Measurements from ENCODE around the gene PELI3. TPM values are rescaled to one million over a fixed set of nuclear protein-coding genes. Genes with fewer than 3 reads are reported as not detected.

Gene PELI3
- total and polyA plus RNA-seq, 10 of the 15 experiments (the other 5 are each of a cell fraction or from before 2014, with no cell fraction given): 0.14 to 1.5 (median 0.66) TPM

DNA sequence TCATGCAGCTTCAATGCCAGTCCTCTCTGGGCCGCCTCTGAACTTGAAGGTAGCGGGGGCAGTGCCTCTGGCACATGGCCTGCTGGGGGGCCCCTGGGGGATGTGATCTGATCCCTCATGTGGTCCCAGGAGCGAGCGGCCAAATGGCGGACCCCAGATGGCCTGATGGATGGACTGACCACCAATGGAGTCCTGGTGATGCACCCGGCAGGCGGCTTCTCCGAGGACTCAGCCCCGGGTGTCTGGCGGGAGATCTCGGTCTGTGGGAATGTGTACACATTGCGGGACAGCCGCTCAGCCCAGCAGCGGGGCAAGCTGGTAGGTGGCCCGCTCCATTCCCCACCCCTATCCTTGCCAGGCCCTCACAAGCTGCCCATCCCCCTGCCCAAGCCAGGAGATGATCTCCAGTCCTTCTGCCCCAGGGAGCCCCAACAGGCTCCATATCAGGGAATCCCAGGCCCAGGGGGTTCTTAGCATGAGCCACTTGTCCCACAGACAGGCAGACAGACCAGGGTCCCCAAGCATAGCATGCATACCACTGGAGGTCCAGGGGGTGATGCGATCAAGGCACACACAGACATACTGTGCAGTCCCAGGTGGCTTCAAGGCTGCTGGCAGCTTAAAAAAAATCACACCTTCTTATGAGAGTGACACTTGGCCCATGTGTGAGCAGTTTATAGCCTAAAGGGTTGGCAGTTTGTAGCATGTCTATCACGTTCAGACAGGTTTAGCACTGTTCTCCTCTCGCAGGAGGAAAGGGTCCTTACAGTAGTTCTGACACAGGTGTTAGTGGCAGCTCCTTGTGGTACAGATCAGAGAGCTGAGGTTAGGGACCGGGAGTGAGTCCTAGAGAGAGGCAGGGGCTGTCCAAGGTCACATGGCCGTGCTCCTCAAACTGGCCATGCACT lies 7.2 kb downstream of the PELI3 start:
- no peaks in the 10 kb centered on the region for H3K9me3 ChIP-seq (replicated peaks; ENCODE audit: control insufficient read depth, insufficient read depth, low read length)
- ATAC-seq (no peak), DNase-seq (ENCODE audit: low read depth, low spot score) (no peak), FAIRE-seq (no peak)
- ChIA-PET POLR2A (no interaction called here), CTCF (no interaction called here), RAD21 (ENCODE audit: unreplicated experiment) (no interaction called here), SMC1A (ENCODE audit: uncharacterized antibody, unreplicated experiment) (interaction anchor here (0.9 kb wide), 1 partner anchor 35 kb away, joined by 3 read pairs; the partner anchor contains the start of gene MRPL11)
- no TSS peak for BruUV-seq (replicated peaks)
- no peak overlapping the region for H3K4me2 ChIP-seq (ENCODE audit: control insufficient read depth, insufficient read depth)
- no peak overlapping the region for H3K4me3 ChIP-seq
- H3K27ac ChIP-seq (ENCODE audit: control insufficient read depth, insufficient read depth): no peak overlapping the region
- H3K79me2 ChIP-seq (ENCODE audit: control insufficient read depth, insufficient read depth, low read length): no peaks in the 10 kb centered on the region
- H2AFZ ChIP-seq (ENCODE audit: control insufficient read depth, low read depth, low read length): no peak overlapping the region
- WGBS (ENCODE audit: insufficient coverage, insufficient replicate concordance, low lambda C conversion rate, missing lambda C conversion rate): 86% methylated on average over 20 of the region's 20 CpGs
- no peaks in the 10 kb centered on the region for H4K20me1 ChIP-seq (ENCODE audit: control insufficient read depth, insufficient read depth)
- in situ Hi-C loops (cut with MboI): no loop called here
- no peaks in the 10 kb centered on the region for H3K27me3 ChIP-seq (replicated peaks in 1 of 2; ENCODE audit: control insufficient read depth in 2 of 2, insufficient read depth in 2 of 2, low read length in 1 of 2)
- intact Hi-C loops (cut with micrococcal nuclease; ENCODE audit: unreplicated experiment): no loop called here
- no peak for TF ChIP-seq EZH2 (IDR thresholded peaks at IDR 0.05; ENCODE audit: borderline replicate concordance, control insufficient read depth, low read depth, low read length)
- no peak for TF ChIP-seq ZBTB11 (CRISPR knock-in tag; IDR thresholded peaks at IDR 0.05)
- 0 out of 4 replicates have a peak, but pooled peaks of 1 of the 2 experiments have one; percentile 10 for TF ChIP-seq BHLHE40 (IDR thresholded peaks at IDR 0.05; ENCODE audit: borderline replicate concordance in 1 of 2, low read depth in 2 of 2, low read length in 1 of 2)
- TF ChIP-seq PKNOX1 (IDR thresholded peaks at IDR 0.05): peak; percentile 45; the same call in 1 of the 2 replicates
- H3K9ac ChIP-seq (ENCODE audit: control insufficient read depth, insufficient read depth, low read length): no peak overlapping the region
- H3K36me3 ChIP-seq (ENCODE audit: control insufficient read depth in 2 of 2, insufficient read depth in 2 of 2, low read length in 1 of 2): no peaks in the 10 kb centered on the region
- H3K4me1 ChIP-seq (ENCODE audit: control insufficient read depth, insufficient read depth, low read length): no peaks in the 10 kb centered on the region

Measured in GM12878 (cell line).